Natural killer cell (primary cell): Measurements from ENCODE around the gene KIF3B. TPM values are rescaled to one million over a fixed set of nuclear protein-coding genes. Genes with fewer than 3 reads are reported as not detected.
A peak's percentile ranks its signal among the peaks of the same experiment; 100 is the strongest.

Source experiments
- ATAC-seq, 3 donors: fragments of 150-1000 bp in 2 of 3; fragments of 200-7000 bp in 1 of 3; cut with Tn5 transposase; 1 replicate in 1 of 3; 2 replicates in 2 of 3; pipeline ENCODE4 v1.10.0; 2021; ENCODE audit warnings: mild to moderate bottlenecking in 2 of 3, moderate library complexity in 2 of 3
- DNase-seq, 2 donors: peaks; one replicate each; pipeline versions ENCODE4 v3.0.0 to v3.0.0-alpha.2; 2013 to 2021; ENCODE audit warnings: mixed read lengths in 1 of 2
- H3K27ac ChIP-seq: one replicate; pipeline ENCODE4 v1.5.1; 2013; ENCODE audit warnings: mild to moderate bottlenecking, low read length
- H3K27me3 ChIP-seq: one replicate; pipeline ENCODE4 v1.6.1; 2013; ENCODE audit warnings: low read length; ENCODE audit not compliant: control insufficient read depth, insufficient read depth
- H3K36me3 ChIP-seq: one replicate; pipeline ENCODE4 v1.6.1; 2013; ENCODE audit warnings: low read length; ENCODE audit not compliant: control insufficient read depth, insufficient read depth
- H3K4me1 ChIP-seq: one replicate; pipeline ENCODE4 v1.6.1; 2013; ENCODE audit warnings: low read length; ENCODE audit not compliant: control insufficient read depth, insufficient read depth
- H3K4me3 ChIP-seq: one replicate; pipeline ENCODE4 v1.5.1; 2013; ENCODE audit warnings: low read length
- H3K9me3 ChIP-seq: one replicate; pipeline ENCODE4 v1.6.1; 2013; ENCODE audit warnings: low read length; ENCODE audit not compliant: control insufficient read depth, insufficient read depth
- H3K27ac Mint-ChIP-seq, 2 donors: one replicate each; pipeline ENCODE4 v1.8.0; 2022; ENCODE audit warnings: mild to moderate bottlenecking in 2 of 2, mixed read lengths in 2 of 2, moderate library complexity in 1 of 2
- H3K27me3 Mint-ChIP-seq, 2 donors: one replicate each; pipeline ENCODE4 v1.8.0; 2022; ENCODE audit warnings: low read depth in 2 of 2, mixed read lengths in 2 of 2
- H3K36me3 Mint-ChIP-seq: one replicate; pipeline ENCODE4 v1.8.0; 2022; ENCODE audit warnings: mixed read lengths
- H3K4me1 Mint-ChIP-seq, 2 donors: one replicate each; pipeline ENCODE4 v1.8.0; 2022; ENCODE audit warnings: mixed read lengths in 2 of 2
- H3K4me3 Mint-ChIP-seq: one replicate; pipeline ENCODE4 v1.8.0; 2022; ENCODE audit warnings: mild to moderate bottlenecking, moderate library complexity, mixed read lengths
- H3K9me3 Mint-ChIP-seq, 2 donors: one replicate each; pipeline ENCODE4 v1.8.0; 2022; ENCODE audit warnings: mixed read lengths in 2 of 2
- CTCF ChIP-seq: fragments of 200-600 bp; IDR thresholded peaks from one replicate; pipeline ENCODE4 v1.8.0; 2022; ENCODE audit warnings: antibody characterized with exemption
- WGBS: methylation state at CpG from one replicate; pipeline ENCODE4 v1.1.7; 2013; ENCODE audit warnings: missing lambda C conversion rate; ENCODE audit not compliant: insufficient coverage; 5-methylcytosine and 5-hydroxymethylcytosine counted together
- intact Hi-C: fragments of 100-400 bp; cut with micrococcal nuclease; formaldehyde crosslinking; loops from one replicate; pipeline ENCODE4 v1.14.2; 2022
- total RNA-seq, 4 donors: library from RNA; stranded (reverse); fragments of 120-200 nt in 1 of 4; gene quantifications; one replicate each; pipeline versions ENCODE4 v1.2.3 to v1.2.4, GENCODE V29; 2013 to 2022

KIF3B gene
- total RNA-seq, 3 donors from 2014 or later (not counting 1 experiment from before 2014, with no cell fraction given), result 10.2 to 14.3 (median 13.2) TPM

DNA sequence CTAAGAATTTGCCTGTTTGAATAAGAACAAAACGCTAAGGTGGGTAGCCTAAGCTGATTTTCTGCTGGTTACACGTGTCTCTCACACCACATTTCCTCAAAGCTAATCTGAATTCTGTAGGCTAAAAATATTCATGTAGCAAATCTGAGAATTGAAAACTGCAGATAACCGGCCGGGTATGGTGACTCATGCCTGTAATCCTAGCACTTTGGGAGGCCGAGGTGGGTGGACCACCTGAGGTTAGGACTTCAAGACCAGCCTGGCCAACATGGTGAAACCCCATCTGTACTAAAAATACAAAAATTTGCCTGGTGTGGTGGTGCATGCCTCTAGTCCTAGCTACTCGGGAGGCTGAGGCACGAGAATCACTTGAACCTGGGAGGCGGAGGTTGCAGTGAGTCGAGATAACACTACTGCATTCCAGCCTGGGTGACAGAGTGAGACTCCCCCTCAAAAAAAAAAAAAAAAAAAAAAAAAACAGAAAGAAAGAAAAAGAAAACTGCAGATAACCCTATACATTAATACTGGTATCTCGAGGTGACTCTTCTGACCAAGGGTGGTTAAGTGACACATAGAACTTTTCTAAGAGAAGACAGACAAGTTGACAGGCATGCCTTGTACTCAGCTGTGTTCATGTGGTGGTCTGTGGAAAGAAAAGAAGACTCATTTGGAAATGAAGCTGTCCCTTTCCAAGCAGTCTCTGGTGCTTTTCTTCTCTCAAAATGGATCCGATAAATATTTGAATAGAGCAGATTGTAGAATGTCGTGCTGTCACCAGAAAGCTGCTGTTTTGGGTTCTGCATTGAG, 55.9 kb downstream of the KIF3B start:
- Mint-ChIP-seq H3K4me3 (no peak overlapping the region), H3K36me3 (peaks cover 12% of the 10 kb centered on the region), H3K4me1 (peaks cover 0 to 6% of the 10 kb centered on the region in 2 donors), H3K27ac (peak overlapping the region in 1 of 2 donors; percentile 25), H3K9me3 (no peaks in the 10 kb centered on the region), H3K27me3 (no peaks in the 10 kb centered on the region)
- intact Hi-C loops, result no loop called here
- H3K4me3 ChIP-seq, result no peak overlapping the region
- no peak for TF ChIP-seq CTCF
- peaks cover 9% of the 10 kb centered on the region for H3K4me1 ChIP-seq
- ATAC-seq (no peak), DNase-seq (no peak)
- 65% methylated on average over 11 of the region's 12 CpGs for WGBS
- H3K9me3 ChIP-seq, result no peaks in the 10 kb centered on the region
- peak overlapping the region; percentile 56 for H3K27ac ChIP-seq
- peaks cover 28% of the 10 kb centered on the region for H3K36me3 ChIP-seq
- H3K27me3 ChIP-seq, result no peaks in the 10 kb centered on the region

DNA sequence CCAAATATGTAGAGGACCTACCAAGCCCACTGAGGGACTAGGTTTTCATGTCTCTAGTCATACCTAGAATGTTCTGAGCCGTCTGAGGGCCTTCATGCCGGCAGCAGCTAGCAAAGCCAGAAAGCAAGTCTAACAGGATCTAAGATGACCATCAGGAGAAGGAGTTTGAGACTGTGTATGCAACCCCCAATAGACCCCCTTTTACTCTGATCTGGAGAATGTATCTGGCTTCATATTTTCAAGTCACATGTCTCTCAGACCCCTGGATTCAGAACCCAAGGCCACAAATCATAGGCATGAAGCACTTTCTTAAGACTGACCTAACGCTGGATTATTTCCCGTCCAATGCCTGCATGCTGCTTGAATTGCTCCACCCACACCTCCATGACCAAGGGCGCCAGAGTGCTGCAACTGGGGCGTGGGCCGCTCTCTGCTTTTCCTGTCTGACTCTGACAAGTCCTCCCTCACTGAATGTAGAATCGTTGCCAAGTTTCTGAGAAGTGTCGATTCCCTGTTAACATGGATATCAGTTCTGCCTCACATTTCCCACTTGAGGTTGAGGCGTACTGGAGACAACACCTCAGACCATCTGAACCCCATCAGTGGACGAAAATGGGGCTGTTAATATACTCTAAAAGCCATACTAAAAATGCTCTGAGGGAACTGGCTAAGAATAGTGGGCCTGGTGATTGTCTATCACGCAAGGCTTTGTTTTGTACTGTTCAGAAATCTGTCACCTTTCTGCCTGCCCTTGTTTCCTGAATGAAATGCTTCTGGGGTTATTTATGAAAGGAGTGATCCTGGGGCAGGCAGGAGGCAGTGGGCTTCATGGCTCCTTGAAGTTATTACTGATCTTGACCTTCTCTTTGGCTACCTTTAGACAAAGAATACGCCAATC, 56.8 kb downstream of the KIF3B start:
- Histone ChIP-seq H3K27me3 (no peaks in the 10 kb centered on the region), H3K36me3 (peaks cover 28% of the 10 kb centered on the region), H3K4me1 (peaks cover 9% of the 10 kb centered on the region), H3K27ac (peak overlapping the region; percentile 56), H3K4me3 (no peak overlapping the region), H3K9me3 (no peaks in the 10 kb centered on the region)
- no peak for TF ChIP-seq CTCF
- intact Hi-C loops, result no loop called here
- peak overlapping the region; percentile 16 to 25 for H3K27ac Mint-ChIP-seq
- 52% methylated on average over 10 of the region's 13 CpGs for WGBS
- peaks cover 12% of the 10 kb centered on the region for H3K36me3 Mint-ChIP-seq
- no peaks in the 10 kb centered on the region for H3K9me3 Mint-ChIP-seq
- H3K4me3 Mint-ChIP-seq, result no peak overlapping the region
- peaks cover 0 to 6% of the 10 kb centered on the region in 2 donors for H3K4me1 Mint-ChIP-seq
- H3K27me3 Mint-ChIP-seq, result no peaks in the 10 kb centered on the region
- DNase-seq (peak in 1 of 2 donors; percentile 57), ATAC-seq (peak in 1 of 3 donors; percentile 67)

DNA sequence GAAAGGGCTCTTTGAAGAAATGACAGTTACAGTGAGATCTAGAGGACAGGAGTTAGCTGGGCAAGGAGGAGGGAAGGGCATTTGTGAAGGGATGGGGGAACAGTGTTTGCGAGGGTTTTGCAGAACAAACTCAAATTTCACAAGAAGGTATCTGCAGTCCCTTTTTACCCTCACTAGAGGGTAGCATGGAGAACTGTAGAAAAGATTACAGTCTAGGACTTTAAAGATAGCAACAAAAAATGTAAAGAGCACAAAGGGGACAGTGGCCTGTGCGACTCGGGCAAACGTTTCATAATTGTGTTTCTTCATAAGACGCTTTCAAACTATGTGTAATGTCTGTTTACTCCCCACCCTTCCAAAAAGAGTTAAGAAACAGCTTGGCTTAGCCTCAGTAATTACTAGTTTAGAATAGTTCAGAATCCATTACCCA, 59.5 kb downstream of the KIF3B start:
- DNase-seq, result peak in 1 of 2 donors; percentile 55
- Mint-ChIP-seq H3K4me3 (no peak overlapping the region), H3K36me3 (peaks cover 7% of the 10 kb centered on the region), H3K4me1 (peaks cover 0 to 12% of the 10 kb centered on the region in 2 donors), H3K27ac (peak overlapping the region in 1 of 2 donors; percentile 33), H3K27me3 (no peaks in the 10 kb centered on the region), H3K9me3 (no peaks in the 10 kb centered on the region)
- peak; percentile 53 to 71 (median 70) for ATAC-seq
- TF ChIP-seq CTCF, result peak; percentile 46
- Histone ChIP-seq H3K4me3 (no peak overlapping the region), H3K4me1 (peaks cover 9% of the 10 kb centered on the region), H3K36me3 (peaks cover 9% of the 10 kb centered on the region), H3K27ac (no peak overlapping the region), H3K9me3 (no peaks in the 10 kb centered on the region), H3K27me3 (no peaks in the 10 kb centered on the region)
- intact Hi-C loops, result loop anchor here (2.0 kb wide), 1 partner anchor 316 kb away; no protein-coding TSS in a partner anchor
- 30% methylated on average over 4 of the region's 5 CpGs for WGBS
